GM19239 (cell line): ENCODE data around the gene CYP11A1.

Experiments
- DNase-seq: peaks from one replicate; pipeline ENCODE4 v3.0.0; 2011; ENCODE audit warnings: low spot score; ENCODE audit not compliant: insufficient read length
- FAIRE-seq: peaks from 2 replicates; lab custom pipeline; 2011; peaks lifted over from hg19 to GRCh38; lab: Jason Lieb, UNC

CYP11A1 gene

GRCh38 chr15:74312445-74313007 lies 54.9 kb downstream of the CYP11A1 start:
- DNase-seq (no peak), FAIRE-seq (no peak)

GRCh38 chr15:74311734-74312444 lies 55.6 kb downstream of the CYP11A1 start:
- DNase-seq (no peak), FAIRE-seq (no peak)

- FAIRE-seq = peak; percentile 14
- peak; percentile 57 for DNase-seq
Observed at GRCh38 chr15:74307827-74308811, 59.3 kb downstream of the CYP11A1 start.

DNA sequence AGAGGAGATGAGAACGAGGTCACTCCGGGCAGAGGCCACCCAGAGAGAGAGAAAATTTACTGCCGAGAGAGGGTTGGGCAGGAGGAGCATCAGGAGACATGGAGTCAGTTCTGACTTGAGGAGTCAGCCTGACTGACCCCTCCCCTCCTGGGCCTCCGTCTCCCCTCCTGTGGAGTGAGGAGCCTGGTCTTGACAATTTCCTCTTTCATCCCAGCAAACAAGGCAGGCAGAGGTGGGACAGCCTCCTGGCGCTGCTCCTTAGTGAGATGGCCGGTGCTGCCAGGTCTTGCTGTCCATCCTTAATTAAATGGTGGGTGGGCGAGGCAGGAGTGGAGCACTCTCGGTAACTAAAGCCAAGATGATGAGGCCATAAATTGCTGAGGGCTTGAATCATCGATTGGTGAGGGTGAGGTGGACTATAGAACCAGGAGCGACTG lies 60.6 kb downstream of the CYP11A1 start:
- no peak for FAIRE-seq

DNA sequence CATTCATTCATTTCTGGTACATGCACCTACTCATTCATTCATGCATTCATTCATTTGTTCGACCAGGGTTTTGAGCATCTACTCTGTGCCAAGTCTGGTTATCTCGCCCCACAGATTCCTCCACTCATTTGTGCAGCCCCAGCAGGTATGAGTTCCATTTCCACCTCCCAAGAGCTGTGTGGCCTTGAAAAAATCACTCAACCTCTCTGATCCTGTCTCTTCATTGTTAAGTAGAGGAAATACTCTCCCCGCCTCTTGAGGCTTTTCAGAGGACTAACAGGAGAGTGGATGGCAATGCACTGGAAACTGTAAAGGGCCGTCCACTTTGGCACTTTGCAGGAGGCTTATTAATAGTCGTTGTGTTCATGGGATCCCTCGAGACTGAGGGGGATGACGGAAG lies 61.8 kb downstream of the CYP11A1 start:
- DNase-seq = no peak
- FAIRE-seq = no peak

More for the DNA sequence above, 60.6 kb downstream of the CYP11A1 start:
- DNase-seq = no peak

GRCh38 chr15:74304431-74304830 lies 63.0 kb downstream of the CYP11A1 start:
- DNase-seq (no peak), FAIRE-seq (no peak)

DNA sequence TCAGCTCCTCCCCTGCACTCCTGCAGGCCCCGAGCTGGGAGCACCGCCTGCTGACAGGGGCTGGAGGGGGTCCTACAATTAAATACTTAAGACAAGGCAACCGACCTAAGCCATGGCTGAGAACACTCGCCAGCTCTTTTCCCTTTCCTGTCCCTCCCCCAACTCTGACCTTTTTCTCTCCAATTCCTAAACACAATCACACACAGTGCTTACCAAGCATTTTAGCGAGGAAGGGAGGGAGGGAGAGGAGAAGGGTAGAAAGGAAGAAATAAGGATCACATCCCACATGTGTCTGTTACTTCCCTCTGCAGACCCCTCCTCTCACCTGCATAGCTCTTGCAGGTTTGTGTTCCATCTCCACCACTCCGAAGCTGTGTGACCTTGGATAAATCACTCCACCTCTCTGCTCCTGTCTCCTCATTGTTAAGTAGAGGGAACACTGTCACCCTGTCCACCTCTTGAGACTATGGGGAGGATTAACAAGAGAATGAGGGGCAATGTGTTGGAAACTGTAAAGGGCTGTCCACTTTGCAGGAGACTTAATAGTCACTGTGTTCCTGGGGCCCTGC lies 63.6 kb downstream of the CYP11A1 start:
- no peak for FAIRE-seq
- no peak for DNase-seq

DNA sequence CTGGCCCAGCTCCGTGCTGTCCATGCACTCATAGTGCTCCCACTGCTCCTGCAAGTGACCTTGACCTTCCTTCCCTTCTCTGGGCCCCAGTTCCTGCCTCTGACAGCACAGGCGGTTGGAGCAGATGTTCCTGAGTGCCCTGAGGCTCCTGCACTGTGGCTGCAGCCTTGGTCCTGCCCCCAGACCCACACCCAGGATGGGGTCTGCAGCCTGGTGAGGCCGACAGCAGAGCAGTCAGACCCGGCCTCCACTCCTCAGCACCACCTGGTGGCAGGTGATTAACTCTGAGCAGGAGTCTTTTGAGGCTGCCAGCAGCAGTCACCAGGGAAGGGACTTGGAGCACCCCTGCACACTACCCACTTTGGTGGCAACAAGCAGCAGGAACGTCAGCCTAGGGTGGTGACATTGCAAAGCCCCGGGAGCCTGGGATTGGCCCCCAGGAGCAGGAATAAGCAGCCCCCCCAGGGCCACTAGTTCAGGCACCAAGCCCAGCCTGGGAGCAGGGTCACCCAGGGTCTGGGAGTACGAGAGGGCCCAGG lies 64.6 kb downstream of the CYP11A1 start:
- DNase-seq = peak; percentile 56
- FAIRE-seq = peak; percentile 45

- DNase-seq = no peak
- FAIRE-seq = no peak
Observed at GRCh38 chr15:74301583-74302361, 65.7 kb downstream of the CYP11A1 start.

DNA sequence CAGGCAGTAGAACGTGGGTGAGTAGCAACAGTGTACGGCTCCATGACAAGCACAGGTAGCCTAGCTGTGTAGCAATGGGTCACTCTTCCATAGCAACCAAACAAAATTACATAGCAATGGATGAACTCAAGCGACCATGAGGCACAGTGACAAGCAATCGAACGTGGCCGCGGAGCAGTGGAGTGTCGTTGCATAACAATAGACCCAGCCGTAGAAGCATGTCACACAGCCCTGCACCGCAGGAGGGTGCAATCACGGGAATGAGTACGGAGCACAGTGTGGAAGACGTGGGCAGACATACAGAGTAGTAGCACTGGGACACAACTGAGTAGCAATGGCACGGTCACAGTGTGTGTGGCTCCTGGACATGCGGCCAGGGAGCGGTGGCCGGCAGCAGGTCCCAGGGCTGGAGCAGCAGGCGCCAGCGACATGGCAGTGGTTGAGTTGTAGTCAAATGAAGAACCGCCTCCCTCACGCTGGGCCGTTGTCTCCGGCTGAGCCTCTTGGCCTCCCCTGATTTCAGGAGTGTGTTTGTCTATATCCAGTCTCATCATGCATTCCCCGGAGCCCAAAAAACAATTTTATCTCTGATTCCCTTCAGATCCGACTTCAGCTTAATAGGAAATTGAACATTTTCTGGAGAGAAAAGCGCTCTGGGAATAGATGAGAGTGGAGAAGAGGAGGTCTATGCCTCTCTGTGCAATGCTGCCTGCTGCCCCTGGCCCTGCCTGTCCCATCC lies 67.2 kb downstream of the CYP11A1 start:
- DNase-seq (no peak), FAIRE-seq (no peak)

- FAIRE-seq = no peak
- DNase-seq = no peak
Observed at GRCh38 chr15:74297887-74298286, 69.6 kb downstream of the CYP11A1 start.

DNA sequence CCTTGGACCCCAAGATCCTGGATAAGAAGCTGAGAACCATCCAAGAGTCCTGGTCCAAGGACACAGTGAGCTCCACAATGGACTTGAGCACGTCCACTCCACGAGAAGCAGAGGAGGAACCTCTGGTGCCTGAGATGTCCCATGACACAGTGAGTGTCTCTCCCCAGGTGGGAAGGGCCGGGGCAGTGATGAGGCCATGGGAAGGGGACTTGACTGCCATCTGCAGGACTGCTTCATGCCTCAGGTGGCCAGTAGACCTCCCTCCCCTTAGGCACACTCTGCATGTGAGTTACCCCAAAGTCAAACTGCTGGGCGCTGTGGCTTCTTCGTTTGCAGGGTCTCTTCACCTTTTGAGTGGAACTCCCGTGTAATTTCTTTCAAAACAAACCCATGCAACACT lies 71.6 kb downstream of the CYP11A1 start:
- no peak for FAIRE-seq
- no peak for DNase-seq

DNA sequence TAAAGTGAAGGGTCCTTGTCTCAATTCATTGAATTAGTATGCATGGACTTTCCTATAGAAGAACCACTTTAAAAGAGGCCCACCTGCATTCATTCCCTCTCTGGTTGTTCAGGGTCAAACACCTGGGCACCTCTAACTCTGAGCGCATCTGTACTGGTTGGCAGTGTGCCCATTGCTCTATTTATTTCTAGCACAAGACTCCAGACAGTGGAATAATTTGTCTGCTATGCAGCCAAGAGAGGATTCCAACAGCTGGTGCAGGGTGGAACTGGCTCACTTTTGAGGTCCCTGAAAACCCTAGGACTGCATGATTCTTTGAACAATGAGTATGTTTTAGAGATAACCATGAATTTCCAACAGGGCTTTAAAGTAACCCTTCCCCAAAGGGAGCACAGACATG lies 73.4 kb downstream of the CYP11A1 start:
- FAIRE-seq = no peak
- no peak for DNase-seq

DNA sequence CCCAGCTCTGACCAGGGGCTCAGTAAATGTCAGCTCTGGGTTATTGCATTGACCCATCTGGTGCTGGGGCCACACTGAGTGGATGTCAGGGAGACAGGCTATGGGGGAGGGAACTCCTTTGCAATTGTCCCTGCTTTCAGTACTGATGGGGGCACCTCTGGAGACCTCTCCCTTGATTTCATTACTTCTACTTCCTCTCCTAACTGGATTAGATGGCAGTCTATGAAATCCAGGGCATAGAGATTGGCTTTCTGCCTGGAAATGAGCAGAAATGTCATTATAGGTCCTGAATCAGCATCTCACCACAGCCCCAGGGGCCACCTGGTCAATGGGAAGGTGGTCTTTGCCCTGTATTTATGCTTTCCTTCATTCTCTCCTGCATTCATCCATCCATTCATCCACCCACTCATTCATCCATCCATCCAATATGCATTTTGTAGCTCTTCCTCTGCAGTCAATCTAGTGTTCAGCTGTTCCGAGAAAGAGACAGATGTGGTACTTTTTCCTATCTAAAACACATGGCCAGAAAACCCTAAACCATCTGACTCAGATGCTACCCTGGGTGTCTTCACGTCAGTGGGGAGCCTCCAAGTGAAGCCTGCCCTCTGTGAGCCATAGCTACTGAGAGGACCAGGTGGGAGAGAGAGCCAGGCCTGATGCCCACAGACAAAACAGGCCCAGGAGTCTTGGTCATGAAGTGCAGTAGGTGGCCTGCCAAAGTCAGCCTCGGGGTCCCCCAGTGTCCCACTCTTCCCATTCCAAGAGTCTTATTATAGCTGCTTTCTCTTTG lies 74.2 kb downstream of the CYP11A1 start:
- FAIRE-seq = no peak
- DNase-seq = no peak

DNA sequence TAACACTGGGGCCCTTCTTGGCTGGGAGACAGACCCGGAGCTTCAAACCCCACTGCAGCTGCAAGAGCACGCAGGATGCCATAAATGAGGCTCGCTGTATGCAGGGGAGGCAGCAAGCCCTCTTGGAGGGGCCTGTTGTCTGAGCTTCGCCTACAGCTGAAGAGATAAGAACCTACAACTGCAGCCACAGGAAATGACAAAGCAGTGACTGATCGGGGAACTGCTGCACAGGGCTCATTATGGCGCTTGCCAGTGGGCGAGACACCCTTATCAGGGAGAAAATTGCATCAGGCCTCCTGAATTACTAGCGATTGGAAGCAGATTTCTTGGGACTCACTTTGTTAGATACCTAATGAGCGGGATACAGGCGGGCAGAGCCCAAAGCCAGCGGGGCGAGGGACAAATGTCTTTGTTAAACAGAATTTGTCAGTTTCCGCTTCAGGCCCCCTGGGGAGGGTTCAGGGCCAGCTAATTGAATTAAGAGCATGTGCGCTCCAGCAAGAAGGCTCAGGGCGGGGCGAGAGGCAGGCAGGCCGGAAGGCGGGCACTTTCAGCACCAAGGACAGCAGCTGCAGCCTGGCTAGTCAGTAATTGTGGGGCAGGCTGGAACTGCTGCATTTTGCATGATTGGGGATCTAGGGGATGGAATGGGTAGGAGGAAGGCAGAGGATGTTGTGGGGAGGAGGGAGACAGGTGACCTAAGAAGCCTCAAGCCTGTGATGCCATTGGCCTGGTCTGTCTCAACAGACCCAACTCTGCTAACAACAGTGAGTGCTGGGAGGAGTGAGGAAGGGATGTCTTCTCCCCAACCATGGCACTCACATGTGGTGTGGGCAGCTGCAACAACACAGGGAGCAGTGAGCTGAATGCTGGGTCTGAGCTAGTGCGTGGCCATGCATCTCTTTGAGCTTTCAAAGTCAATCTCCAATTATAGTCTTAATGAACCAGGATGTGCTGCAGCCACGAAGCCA lies 76.1 kb downstream of the CYP11A1 start:
- DNase-seq (peak; percentile 86), FAIRE-seq (peak; percentile 89)

DNA sequence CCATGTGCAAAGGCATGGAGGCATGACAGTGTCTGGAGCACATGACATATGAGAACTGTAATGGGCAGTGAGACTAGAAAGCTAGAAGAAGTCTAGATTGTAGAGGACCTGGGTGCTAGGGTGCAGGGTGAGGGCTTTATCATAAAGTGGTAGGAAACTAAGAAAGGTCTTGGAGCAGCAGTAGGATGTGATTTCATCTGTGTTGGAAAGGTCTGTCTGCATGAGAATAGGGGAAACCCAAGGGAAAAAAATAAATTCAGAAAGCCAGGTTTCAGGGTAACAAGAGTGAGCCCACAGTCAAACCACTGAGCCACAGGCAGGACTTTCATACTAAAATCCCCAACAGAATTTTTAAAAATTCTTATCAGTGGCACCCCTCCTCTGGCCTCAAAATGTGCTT lies 76.8 kb downstream of the CYP11A1 start:
- no peak for DNase-seq
- no peak for FAIRE-seq

GRCh38 chr15:74289671-74290070 lies 77.8 kb downstream of the CYP11A1 start:
- no peak for FAIRE-seq
- DNase-seq = no peak
